GM21381 (cell line): Measurements from ENCODE around the gene GUCY1B1.
"Not testable (repeated sequence)": the region's sequence is repeated elsewhere in the genome, so short reads cannot be mapped to it uniquely, and the experiment has no call there.

ENCODE experiments used
- ATAC-seq: cut with Tn5 transposase; IDR thresholded peaks from one replicate; pipeline ENCODE4 v1.9.1; 2021; ENCODE audit warnings: mild to moderate bottlenecking, moderate library complexity; ENCODE audit not compliant: unreplicated experiment

The GUCY1B1 gene

DNA sequence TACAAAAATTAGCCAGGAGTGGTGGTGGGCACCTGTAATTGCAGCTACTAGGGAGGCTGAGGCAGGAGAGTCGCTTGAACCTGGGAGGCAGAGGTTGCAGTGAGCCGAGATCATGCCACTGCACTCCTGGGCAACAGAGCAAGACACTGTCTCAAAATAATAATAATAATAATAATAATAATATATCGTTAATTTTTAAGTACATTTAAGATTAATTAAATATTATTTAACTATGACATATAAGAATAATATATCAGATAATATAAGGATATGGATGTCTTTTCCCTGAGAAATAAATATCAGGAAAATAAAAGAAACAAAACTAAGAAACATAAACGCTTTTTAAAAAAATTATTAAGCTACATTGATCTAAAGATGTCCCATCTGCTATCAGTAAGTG, 38.8 kb downstream of the GUCY1B1 start:
- not testable (repeated sequence) for ATAC-seq

DNA sequence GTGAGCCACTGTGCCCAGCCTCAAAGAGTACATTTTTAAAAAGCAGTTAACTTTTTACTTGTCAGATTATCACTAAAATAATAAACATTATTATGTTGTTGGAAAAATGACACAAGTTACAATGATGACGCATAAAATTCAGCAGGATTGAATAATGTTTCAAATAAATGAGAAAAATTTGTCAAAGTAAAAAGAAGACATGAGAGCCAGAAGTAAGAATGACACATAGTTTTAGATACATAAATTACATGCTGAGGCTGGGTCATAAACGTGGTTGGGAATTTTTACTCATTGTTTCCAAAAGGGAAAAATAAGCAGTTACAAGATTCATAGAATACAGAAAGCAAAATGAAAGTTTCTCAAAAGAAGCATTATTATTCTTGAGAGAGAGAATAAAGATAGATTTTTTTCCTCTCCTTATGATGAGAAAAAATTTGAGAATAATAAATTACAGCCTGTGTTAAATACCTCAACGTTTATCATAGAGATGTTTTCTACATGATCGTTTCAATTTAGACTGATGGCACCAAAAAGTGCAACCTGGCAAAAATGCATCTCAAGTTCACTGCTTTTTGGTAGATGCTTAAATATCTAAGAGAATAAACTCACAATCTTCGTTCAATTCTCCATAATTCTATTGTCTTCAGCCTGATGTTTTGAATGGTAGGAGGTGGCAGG, 40.4 kb downstream of the GUCY1B1 start:
- no peak for ATAC-seq

DNA sequence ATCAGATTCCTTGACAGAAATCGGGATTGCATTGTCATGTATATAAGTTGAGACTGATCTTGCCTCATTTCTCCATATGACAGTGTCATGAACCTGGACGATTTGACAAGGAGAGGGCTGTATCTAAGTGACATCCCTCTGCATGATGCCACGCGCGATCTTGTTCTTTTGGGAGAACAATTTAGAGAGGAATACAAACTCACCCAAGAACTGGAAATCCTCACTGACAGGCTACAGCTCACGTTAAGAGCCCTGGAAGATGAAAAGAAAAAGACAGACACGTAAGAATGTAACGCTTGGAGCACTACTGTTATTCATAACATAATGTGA, 40.9 kb downstream of the GUCY1B1 start:
- ATAC-seq, result no peak

DNA sequence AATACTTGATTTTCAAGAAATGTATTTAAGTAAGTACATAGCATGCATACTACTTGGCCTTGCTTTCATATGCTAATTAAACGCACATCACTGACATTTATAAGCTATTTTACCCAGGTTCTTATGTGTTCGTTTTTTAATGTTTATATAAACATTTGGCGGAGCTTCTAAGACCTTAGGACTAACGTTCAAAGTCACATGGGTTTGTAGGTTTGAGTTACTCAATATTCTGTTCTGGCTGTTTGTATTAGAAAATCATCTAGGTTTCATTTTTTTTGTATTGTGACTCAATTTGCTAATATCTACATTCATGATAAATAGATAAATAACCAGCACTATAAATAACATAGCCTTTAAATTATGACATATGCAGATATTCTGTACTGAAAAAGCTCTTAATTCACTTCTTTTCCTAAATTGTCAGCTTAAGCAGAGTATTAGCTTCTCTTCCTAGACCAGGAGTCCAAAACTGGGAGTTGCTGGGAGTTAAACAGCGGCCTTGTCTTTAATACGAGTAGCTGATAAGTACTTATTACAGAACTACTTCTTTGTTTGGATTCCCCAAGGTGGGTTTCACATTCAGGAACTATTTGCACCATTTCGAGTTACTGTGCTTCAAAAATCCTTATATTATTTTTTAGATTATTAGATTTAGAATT, 42.0 kb downstream of the GUCY1B1 start:
- no peak for ATAC-seq

DNA sequence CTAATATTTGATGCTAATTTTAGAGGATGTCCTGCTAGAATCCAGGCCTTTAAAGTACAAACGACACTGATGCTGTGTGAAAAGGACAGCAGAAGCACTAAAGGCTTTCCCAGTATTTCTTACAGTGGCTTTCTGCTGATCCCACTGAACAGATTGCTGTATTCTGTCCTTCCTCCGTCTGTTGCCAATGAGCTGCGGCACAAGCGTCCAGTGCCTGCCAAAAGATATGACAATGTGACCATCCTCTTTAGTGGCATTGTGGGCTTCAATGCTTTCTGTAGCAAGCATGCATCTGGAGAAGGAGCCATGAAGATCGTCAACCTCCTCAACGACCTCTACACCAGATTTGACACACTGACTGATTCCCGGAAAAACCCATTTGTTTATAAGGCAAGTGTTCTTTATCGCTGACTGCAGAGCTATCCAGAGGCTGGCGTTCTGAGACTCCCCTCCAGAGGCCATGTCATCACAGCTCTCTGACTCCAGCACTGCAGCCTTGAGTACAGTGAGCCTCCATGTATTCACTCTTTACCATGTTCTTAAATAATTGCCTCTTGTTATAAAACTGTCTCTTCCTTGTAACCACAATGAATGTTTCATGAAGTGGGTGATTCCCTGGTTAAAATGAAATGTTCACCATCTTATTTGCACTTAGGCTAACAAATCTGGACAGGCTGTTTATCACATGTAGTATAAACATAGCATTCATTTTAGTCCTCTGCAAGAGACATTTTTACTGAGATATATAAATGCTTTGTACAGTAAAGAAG, 43.6 kb downstream of the GUCY1B1 start:
- no peak for ATAC-seq

DNA sequence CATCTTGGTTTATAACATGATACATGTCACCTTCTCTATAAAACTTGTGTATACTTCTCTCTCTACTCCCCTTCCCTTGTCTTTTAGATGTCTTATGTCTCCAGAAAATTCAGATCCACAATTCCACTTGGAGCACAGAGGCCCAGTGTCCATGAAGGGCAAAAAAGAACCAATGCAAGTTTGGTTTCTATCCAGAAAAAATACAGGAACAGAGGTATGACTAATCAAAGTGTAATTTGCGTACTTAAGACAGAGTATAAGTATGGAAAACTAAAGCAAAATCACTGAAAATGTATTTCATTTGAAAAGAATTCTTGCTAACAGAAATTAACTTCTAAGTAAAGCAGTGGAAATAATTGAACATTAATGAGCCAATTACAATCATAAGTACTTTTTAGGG, 46.2 kb downstream of the GUCY1B1 start:
- ATAC-seq, result no peak

DNA sequence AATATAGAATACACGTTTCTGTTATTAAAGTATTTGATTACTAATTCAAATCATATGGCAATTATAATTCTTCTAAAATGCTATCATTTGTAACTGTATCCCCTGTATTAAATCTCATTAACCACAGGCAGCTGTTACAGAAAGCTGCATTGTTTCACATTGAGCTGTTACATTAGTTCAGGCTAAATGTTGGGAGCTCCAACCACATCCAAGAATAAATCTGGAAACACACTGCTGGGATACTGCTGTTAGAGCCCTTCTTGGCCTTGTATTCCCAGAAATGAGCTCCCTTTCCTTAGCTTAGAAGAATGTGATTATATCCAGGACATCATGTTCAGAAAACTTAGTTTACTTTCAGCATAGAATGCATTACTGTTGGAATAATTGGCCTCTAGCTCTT, 48.2 kb downstream of the GUCY1B1 start:
- ATAC-seq, result no peak

DNA sequence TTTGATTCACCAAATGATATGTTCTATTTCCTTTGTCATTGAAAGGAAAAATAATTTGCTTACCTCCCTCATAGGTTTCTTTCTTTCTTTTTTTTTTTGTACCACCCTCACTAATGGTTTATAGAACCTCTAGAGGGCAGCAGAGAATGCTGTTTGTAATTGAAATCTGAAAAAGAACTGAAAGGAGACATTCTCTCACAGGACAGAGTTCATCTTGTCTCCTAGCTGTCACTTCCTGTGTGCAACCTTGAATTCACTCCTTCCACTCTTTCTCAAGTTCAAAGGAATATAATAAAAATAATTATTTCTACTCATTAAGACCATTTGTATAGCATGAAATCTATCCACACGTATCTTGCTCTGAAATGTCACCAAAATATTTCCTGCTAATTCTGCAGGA, 51.0 kb downstream of the GUCY1B1 start:
- ATAC-seq, result peak; percentile 94

DNA sequence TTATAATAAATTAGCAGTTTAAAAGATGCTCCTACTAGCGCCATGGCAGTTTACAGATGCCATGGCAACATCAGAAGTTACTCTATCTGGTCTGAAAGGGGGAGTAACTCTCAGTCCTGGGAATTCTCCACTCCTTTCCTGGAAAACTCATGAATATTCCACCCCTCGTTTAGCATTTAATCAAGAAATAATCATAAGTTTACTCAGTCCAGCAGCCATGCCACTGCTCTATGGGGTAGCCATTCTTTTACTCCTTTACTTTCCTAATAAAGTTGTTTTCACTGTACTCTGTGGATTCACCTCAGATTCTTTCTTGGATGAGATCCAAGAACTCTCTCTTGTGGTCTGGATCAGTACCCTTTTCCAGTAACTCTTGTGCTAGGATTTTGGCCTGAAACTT, 52.3 kb downstream of the GUCY1B1 start:
- ATAC-seq, result no peak

DNA sequence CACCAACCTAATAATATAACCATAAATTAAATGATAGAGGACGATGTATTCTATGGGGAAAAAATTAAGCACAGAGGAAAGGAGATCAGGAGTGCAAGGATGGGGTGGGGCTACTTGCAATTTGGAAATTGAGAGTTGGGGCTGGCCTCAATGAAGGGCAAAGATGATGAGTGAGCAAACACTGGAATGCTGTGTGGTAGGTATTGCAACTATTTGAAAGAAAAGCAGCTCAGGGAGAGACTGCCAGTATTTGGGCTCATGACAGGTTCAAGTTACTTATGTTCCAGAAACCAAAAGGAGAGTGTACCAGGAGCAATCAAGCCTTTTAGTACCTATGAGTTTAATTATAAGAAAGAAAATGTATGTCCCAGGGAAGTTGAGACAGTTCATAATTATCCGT, 59.8 kb downstream of the GUCY1B1 start:
- ATAC-seq, result no peak

DNA sequence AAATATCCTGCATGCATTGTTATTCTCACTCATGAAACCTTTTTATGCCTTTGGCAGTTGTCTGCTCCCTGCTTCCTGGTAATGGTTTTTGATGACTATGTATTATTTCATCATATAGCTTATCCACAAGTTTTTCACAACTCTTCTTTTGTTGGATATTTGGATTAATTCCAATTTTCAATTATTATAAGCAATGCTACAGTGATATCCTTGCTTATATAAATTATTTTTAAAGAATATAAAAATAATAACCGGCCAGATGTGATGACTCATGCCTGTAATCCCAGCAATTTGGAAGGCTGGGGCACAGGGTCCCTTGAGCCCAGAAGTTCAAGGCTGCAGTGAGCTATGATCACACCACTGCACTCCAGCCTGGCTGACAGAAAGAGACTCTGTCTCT, 60.2 kb downstream of the GUCY1B1 start:
- ATAC-seq, result no peak

DNA sequence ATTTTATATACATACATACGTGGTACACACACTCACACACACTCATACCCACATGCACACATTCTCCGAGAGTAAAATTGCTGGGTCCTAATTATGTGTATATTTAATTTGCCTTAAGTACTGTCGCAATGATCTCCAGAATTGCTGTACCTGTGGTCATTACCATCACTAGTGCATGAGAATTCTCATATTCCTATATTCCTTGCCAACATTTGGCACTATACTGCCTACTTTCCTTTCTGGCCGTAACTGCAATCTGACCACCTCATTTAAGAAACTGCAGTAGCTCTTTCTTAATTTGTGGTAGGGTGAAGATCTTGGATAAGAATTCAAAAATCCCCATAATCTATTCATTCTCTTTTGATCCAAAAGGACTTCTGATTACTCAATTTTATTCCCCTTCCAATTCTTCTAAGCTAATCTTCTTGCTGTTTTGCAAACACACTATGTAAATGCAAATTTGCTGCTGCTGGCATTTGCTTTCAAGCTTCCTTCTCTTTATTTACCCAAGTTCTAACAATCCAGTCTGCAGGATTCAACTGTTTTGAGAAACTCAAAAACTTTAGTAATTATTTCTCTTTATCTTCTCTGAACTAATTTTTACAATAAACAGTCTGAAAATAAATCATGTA, 62.2 kb downstream of the GUCY1B1 start:
- no peak for ATAC-seq

DNA sequence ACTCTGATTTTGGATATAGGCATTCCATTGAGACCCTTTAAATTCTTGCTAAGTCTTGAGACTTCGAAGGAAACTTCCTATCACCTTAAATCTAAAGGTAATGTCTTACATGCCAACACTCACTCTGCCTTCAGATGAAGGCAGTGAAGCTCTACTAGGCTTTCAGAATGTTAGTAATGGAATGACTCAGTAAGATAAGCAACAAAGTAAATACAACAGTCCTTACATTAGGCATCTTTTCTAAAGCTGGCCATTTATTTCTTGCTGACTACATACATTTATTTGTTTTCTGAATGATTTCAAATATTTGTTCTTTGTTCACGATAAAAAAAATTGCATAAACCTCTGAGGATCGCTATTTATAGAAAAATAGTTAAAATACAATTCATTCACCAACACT, 63.8 kb downstream of the GUCY1B1 start:
- no peak for ATAC-seq

DNA sequence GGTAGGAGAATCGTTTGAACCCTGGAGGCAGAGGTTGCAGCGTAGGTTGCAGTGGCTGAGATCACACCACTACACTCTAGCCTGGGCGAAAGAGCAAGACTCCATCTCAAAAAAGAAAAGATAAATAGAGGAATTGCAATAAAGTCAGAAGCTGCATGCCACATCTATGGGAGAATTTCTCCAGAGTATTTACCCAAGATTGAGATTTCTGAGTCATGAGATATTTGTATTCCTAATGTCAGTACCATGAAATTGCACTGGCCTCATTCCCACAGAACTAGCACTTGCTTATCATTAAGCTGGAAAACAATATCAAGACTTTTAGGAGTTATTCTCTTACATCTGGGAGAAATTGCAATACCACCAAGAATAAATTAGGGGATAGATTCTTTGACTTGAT, 69.8 kb downstream of the GUCY1B1 start:
- no peak for ATAC-seq

DNA sequence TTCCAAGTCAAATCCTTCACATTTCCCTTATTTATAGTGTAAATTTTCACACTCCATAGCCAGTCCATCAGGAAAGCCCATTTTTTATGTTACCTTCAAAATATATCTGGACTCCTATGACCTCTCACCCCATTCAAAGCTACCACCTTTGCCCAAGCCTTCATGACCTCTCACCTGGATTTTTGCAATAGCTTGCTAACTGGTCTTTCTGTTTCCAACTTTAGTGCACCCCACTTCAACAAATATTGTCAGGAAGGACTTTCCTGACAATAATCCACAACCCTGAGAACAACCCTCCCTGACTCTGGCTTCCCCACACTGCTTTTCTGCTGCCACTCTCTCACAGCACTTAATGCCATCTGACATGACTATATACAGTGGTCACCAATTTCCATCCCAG, 73.8 kb downstream of the GUCY1B1 start:
- ATAC-seq, result no peak

DNA sequence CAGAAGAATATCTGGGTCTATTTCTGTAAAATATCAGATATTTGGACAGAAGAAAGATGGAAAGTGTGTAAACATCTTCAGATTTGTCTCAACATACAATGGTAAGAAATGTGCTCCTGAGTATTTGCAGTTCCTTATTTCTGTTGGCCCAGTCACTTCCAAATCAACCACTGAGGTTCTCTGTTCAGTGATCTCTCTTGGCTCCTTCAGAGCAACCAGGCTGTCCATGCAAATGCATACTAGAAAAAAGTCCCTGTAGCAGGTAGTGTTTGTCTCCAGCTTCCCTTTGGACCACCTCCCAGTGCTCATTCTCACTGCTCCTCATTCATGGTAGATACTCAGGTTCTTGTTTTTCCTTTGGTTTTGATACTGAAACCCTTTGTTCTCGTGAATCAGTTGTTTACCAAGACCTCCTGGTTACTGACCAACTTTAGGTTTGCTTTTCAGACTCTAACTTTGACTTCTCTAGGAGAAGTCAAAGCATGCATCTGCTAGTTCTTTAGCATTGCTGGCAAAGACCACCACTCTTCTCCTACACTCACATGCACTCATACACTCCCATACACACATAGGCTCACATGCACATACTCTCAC, 78.5 kb downstream of the GUCY1B1 start:
- ATAC-seq, result peak; percentile 50

DNA sequence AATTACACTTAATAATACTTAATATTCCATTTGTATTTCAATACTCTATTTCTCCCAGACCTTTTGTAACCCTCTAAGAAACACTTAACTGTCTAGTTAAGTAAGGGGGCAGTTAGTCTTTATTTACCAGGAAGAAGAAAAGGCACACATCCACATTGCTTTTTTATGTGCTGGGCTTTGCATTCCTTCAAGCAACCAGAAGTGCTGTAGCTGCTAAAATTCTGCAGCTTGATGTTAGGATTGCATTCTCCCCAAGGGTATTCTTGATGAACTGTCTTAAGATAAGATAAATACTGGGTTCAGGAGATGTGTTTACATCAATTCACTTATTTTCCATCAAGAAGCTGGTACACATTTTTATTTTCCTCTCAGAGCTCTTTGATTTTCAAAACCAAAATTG, 83.3 kb downstream of the GUCY1B1 start:
- no peak for ATAC-seq

DNA sequence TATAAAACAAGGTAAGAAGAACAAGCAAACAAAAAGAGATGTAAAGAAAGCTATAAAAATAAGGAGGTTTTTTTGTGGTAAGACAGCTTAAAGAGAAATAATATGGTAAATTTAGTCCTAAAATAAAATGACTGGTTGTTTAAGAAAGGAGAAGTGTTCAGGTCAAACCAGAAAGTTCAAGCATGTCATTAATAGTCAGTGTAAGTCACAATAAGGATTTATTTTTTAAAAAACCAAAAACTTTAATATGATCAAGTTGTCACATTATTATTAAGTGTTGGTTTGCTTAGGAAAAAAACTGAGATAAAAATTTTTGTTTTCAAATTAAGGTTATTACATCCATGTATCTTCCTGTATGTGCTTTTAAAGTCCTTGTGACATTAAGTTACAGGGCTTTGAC, 88.1 kb downstream of the GUCY1B1 start:
- ATAC-seq, result no peak

DNA sequence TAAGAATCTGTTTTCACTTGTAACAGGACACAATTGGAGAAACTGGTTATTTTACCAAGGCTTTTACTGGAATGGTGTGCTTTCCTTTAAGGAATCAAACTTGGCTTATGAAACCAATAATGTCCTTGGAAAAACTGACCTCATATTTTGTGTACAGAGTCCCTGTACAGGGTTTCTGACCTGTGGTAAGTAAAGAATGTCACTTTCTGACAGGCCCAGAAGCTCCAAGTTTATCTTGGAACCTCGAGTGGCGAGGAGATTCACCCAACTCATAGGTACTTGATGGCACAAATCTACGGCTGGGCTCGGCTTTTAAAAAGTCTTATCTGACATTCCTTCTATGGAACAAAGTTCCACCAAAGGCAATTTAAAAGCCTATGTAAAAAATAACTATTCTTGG, 90.2 kb downstream of the GUCY1B1 start:
- no peak for ATAC-seq

DNA sequence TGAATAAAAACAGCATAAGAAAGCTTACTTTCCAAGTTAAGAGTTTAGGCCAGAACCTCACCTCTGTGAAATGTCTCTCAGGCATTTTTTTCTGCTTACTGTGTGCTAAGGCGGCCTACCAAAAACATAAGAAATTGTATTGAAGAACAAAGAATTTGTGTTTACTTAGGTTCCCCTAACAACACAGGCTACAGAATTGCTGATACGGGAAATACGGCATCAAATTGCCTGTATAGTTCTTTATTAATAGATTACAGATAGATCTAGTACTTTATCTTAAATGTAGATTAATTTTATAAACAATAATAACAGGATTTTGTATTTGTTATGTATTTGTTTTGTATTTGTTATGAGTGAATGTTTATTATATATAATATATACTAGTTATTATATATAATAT, 94.4 kb downstream of the GUCY1B1 start:
- ATAC-seq, result no peak

DNA sequence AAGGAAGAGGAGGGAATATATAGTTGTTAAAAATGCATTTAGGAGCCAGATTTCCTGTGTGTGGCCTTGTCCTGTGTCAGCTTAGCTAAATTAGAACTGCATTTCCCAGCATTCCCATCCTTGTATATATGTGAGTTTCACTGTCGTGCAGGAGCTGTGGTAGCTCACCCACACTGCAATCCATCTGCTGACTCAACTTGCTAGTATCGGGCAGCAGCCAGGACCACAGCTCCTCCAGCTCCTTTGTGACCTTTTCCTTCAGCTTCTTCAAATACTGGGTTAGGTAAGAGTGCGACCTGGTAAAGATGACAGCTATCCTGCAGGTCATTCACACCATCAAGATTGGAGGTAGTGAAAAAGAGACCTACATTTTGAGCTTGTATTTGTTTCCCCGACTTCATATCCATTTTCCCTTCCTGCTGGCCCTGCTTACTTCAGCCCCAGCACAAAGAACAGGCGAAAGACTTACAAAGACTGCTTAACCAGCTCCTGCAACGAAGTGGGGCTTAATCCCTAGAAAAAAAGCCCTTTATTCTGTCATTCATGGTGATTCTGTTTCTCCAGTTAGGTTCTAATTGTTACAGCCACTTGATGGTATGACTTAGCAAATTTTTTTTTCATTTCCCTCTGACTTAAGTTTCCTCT, 95.9 kb downstream of the GUCY1B1 start:
- ATAC-seq, result no peak
